GM23338 (cell line): ENCODE data around the gene BNIP5. TPM values are rescaled to one million over a fixed set of nuclear protein-coding genes. Genes with fewer than 3 reads are reported as not detected.

Source experiments
- ATAC-seq: fragments of 200-7000 bp; cut with Tn5 transposase; 3 replicates; pipeline ENCODE4 v1.9.1; 2020
- DNase-seq: peaks from one replicate; pipeline ENCODE4 v3.0.0-alpha.2; 2015; ENCODE audit warnings: low spot score
- H2AFZ ChIP-seq: fragments of 200-600 bp; sonication (generic); 2 replicates; pipeline ENCODE4 v1.8.0; 2016; ENCODE audit warnings: antibody characterized with exemption, mild to moderate bottlenecking, moderate library complexity
- H3F3A ChIP-seq: fragments of 200-600 bp; sonication (generic); replicated peaks from 2 replicates; pipeline ENCODE4 v1.8.0; 2017; ENCODE audit warnings: antibody characterized with exemption, mixed run types, low read depth
- H3K27ac ChIP-seq: fragments of 200-600 bp; sonication (generic); 2 replicates; pipeline ENCODE4 v1.6.1; 2016; ENCODE audit warnings: low read depth
- H3K27me3 ChIP-seq: fragments of 200-600 bp; sonication (generic); 2 replicates; pipeline ENCODE4 v1.8.0; 2016; ENCODE audit warnings: mild to moderate bottlenecking, mixed run types, moderate library complexity; ENCODE audit not compliant: insufficient read depth
- H3K36me3 ChIP-seq: fragments of 200-600 bp; sonication (generic); 2 replicates; pipeline ENCODE4 v1.8.0; 2016; ENCODE audit warnings: mild to moderate bottlenecking; ENCODE audit not compliant: insufficient read depth
- H3K4me1 ChIP-seq: fragments of 200-600 bp; sonication (generic); 2 replicates; pipeline ENCODE4 v1.8.0; 2016; ENCODE audit warnings: mild to moderate bottlenecking, moderate library complexity; ENCODE audit not compliant: insufficient read depth
- H3K4me2 ChIP-seq: fragments of 200-600 bp; sonication (generic); 2 replicates; pipeline ENCODE4 v1.7.1; 2017; ENCODE audit warnings: mixed run types
- H3K4me3 ChIP-seq: fragments of 200-600 bp; sonication (generic); 2 replicates; pipeline ENCODE4 v1.6.1; 2016; ENCODE audit warnings: mixed run types
- H3K79me2 ChIP-seq: fragments of 200-600 bp; sonication (generic); replicated peaks from 2 replicates; pipeline ENCODE4 v1.8.0; 2017; ENCODE audit warnings: mild to moderate bottlenecking; ENCODE audit not compliant: insufficient read depth
- H3K9me2 ChIP-seq: fragments of 200-600 bp; sonication (generic); 2 replicates; pipeline ENCODE4 v1.8.0; 2017; ENCODE audit not compliant: insufficient read depth
- H4K20me1 ChIP-seq: fragments of 200-600 bp; sonication (generic); replicated peaks from 2 replicates; pipeline ENCODE4 v1.8.0; 2017; ENCODE audit warnings: mild to moderate bottlenecking; ENCODE audit not compliant: insufficient read depth
- H3K27ac Mint-ChIP-seq: 2 replicates; pipeline ENCODE4 v1.8.0; 2020; ENCODE audit warnings: inconsistent platforms, mild to moderate bottlenecking, moderate library complexity, mixed read lengths
- H3K27me3 Mint-ChIP-seq: 3 replicates; pipeline ENCODE4 v1.8.0; 2022; ENCODE audit warnings: low read depth, mild to moderate bottlenecking, moderate library complexity, mixed read lengths, inconsistent platforms; ENCODE audit not compliant: insufficient read depth, poor library complexity
- H3K36me3 Mint-ChIP-seq: 3 replicates; pipeline ENCODE4 v1.8.0; 2021; ENCODE audit warnings: low read depth, mild to moderate bottlenecking, inconsistent platforms, moderate library complexity, mixed read lengths
- H3K4me1 Mint-ChIP-seq: 3 replicates; pipeline ENCODE4 v1.8.0; 2020; ENCODE audit warnings: mild to moderate bottlenecking, inconsistent platforms, mixed read lengths
- H3K4me3 Mint-ChIP-seq: 3 replicates; pipeline ENCODE4 v1.8.0; 2021; ENCODE audit warnings: moderate library complexity, mild to moderate bottlenecking, inconsistent platforms, mixed read lengths
- H3K9me3 Mint-ChIP-seq: 3 replicates; pipeline ENCODE4 v1.8.0; 2020; ENCODE audit warnings: moderate library complexity, mild to moderate bottlenecking, inconsistent platforms, mixed read lengths
- CREB1 ChIP-seq: fragments of 250-450 bp; sonication (Bioruptor Pico); IDR thresholded peaks from 2 replicates; pipeline ENCODE4 v1.5.0; 2020; ENCODE audit warnings: low read depth, mild to moderate bottlenecking, moderate library complexity
- CTCF ChIP-seq, 2 experiments: fragments of 200-600 bp in 1 of 2; sonication (generic) in 1 of 2; conservative IDR thresholded peaks; 2 replicates each; pipeline versions ENCODE4 v1.5.1 to v1.6.1; 2016 to 2017; ENCODE audit warnings: antibody characterized with exemption in 2 of 2, low read depth in 2 of 2, mild to moderate bottlenecking in 2 of 2, moderate library complexity in 1 of 2
- ETS1 ChIP-seq: IDR thresholded peaks from 2 replicates; pipeline ENCODE4 v1.6.1; 2016; ENCODE audit warnings: antibody characterized with exemption
- EZH2 ChIP-seq: fragments of 200-600 bp; sonication (generic); IDR thresholded peaks from one replicate; pipeline ENCODE4 v1.8.0; 2017; ENCODE audit warnings: antibody characterized with exemption, mild to moderate bottlenecking, low read depth; ENCODE audit not compliant: unreplicated experiment
- EZH2phosphoT487 ChIP-seq: fragments of 200-600 bp; sonication (generic); IDR thresholded peaks from one replicate; pipeline ENCODE4 v1.8.1; 2018; ENCODE audit warnings: antibody characterized with exemption; ENCODE audit not compliant: unreplicated experiment
- NANOG ChIP-seq: IDR thresholded peaks from 2 replicates; pipeline ENCODE4 v1.6.1; 2016; ENCODE audit warnings: antibody characterized with exemption, borderline replicate concordance
- POLR2AphosphoS5 ChIP-seq: IDR thresholded peaks from 2 replicates; pipeline ENCODE4 v1.6.1; 2016; ENCODE audit warnings: antibody characterized with exemption, low read depth
- REST ChIP-seq: IDR thresholded peaks from one replicate; pipeline ENCODE4 v1.6.1; 2018; ENCODE audit warnings: antibody characterized with exemption; ENCODE audit not compliant: unreplicated experiment
- STAT1 ChIP-seq: IDR thresholded peaks from one replicate; pipeline ENCODE4 v1.6.1; 2016; ENCODE audit warnings: antibody characterized with exemption; ENCODE audit not compliant: unreplicated experiment
- ZNF114 ChIP-seq: fragments of 250-450 bp; sonication (Bioruptor Pico); IDR thresholded peaks from 2 replicates; pipeline ENCODE4 v1.5.0; 2020; ENCODE audit warnings: mild to moderate bottlenecking, moderate library complexity
- ZNF331 ChIP-seq: fragments of 250-450 bp; sonication (Bioruptor Pico); IDR thresholded peaks from 2 replicates; pipeline ENCODE4 v1.5.0; 2020; ENCODE audit warnings: low read depth, mild to moderate bottlenecking, moderate library complexity
- ZNF462 ChIP-seq: fragments of 250-450 bp; sonication (Bioruptor Pico); IDR thresholded peaks from 2 replicates; pipeline ENCODE4 v1.5.0; 2020; ENCODE audit warnings: mild to moderate bottlenecking, moderate library complexity
- polyA plus RNA-seq: library from polyadenylated mRNA; unstranded; fragments of >200 nt; fragmentation: Nextera tagmentation; extraction: Ambion mirVana; gene quantifications from 2 replicates; pipeline ENCODE4 v1.2.1, GENCODE V29; 2016
- total RNA-seq: library from RNA; depleted of rRNA; stranded (reverse); fragments of >200 nt; shearing (Covaris generic); gene quantifications from 2 replicates; pipeline ENCODE4 v1.2.3, GENCODE V29; 2014

Gene BNIP5
- total and polyA plus RNA-seq, 2 experiments from 2014 or later, result not detected

- TF ChIP-seq REST, result no peak
- TF ChIP-seq ZNF114 (CRISPR knock-in tag), result no peak
- TF ChIP-seq ZNF331 (CRISPR knock-in tag), result no peak
- no peak for TF ChIP-seq STAT1
- no peak for TF ChIP-seq NANOG
Observed at GRCh38 chr6:36373368-36374019, 36.8 kb upstream of the BNIP5 start (continued).

- H3K4me1 ChIP-seq, result 0 out of 2 replicates have a peak, but pooled peaks cover 7% of the 10 kb centered on the region
- peaks cover 4% of the 10 kb centered on the region; the same call in 1 of the 3 replicates for H3K36me3 Mint-ChIP-seq
- H3K27me3 Mint-ChIP-seq, result peaks cover 8% of the 10 kb centered on the region
- no peaks in the 10 kb centered on the region for H4K20me1 ChIP-seq
- H3K36me3 ChIP-seq, result no peaks in the 10 kb centered on the region
- H3K27me3 ChIP-seq, result no peaks in the 10 kb centered on the region
- H3K9me2 ChIP-seq, result no peaks in the 10 kb centered on the region
- no peak overlapping the region for H3K27ac Mint-ChIP-seq
- H3K4me3 Mint-ChIP-seq, result no peak overlapping the region; the same call in 2 of the 3 replicates
- H3F3A ChIP-seq, result no peaks in the 10 kb centered on the region
- no peak overlapping the region for H3K27ac ChIP-seq
- ATAC-seq, result no peak
- no peaks in the 10 kb centered on the region for H3K79me2 ChIP-seq
- H3K4me3 ChIP-seq, result no peak overlapping the region
- peaks cover 13% of the 10 kb centered on the region for H3K4me1 Mint-ChIP-seq
- DNase-seq, result no peak
- H3K4me2 ChIP-seq, result no peak overlapping the region
- no peak overlapping the region for H2AFZ ChIP-seq
- H3K9me3 Mint-ChIP-seq, result no peaks in the 10 kb centered on the region
- TF ChIP-seq ZNF462 (no peak), POLR2AphosphoS5 (no peak), STAT1 (no peak), CREB1 (no peak), EZH2phosphoT487 (no peak), NANOG (no peak), ETS1 (no peak), ZNF114 (CRISPR knock-in tag) (no peak), ZNF331 (CRISPR knock-in tag) (no peak), CTCF (conservative IDR thresholded peaks at IDR 0.05; ENCODE audit: low read depth in 2 of 2) (no peak), EZH2 (no peak)
Observed at GRCh38 chr6:36372088-36372487, 35.4 kb upstream of the BNIP5 start.
